ENCODE measurements around the gene SUMF1.

Gene SUMF1

GRCh38 chr3:4338751-4339150 lies 128.3 kb downstream of the SUMF1 start:
- no peak overlapping the region for H3K9ac ChIP-seq (ENCODE audit: low read length)
- H3K79me2 ChIP-seq (ENCODE audit: insufficient read depth, low read length) = no peaks in the 10 kb centered on the region
- no peaks in the 10 kb centered on the region for H3K4me1 ChIP-seq (ENCODE audit: insufficient read depth, low read length, severe bottlenecking)
- no peaks in the 10 kb centered on the region for H3F3A ChIP-seq (ENCODE audit: insufficient read depth, low read length)
- no peaks in the 10 kb centered on the region for H3K36me3 ChIP-seq (ENCODE audit: insufficient read depth, low read length)
- no peak overlapping the region for H3K4me3 ChIP-seq (ENCODE audit: low read depth, low read length, poor library complexity, severe bottlenecking)
- no peak for TF ChIP-seq CTCF (IDR thresholded peaks at IDR 0.05; ENCODE audit: low read length)
- TF ChIP-seq EZH2 (IDR thresholded peaks at IDR 0.05; ENCODE audit: borderline replicate concordance, low read length) = no peak
- no peaks in the 10 kb centered on the region for H4K20me1 ChIP-seq (ENCODE audit: insufficient read depth, low read length)
- H3K9me3 ChIP-seq (ENCODE audit: low read length) = no peaks in the 10 kb centered on the region
- no peak overlapping the region for H3K27ac ChIP-seq (ENCODE audit: low read depth, low read length, poor library complexity, severe bottlenecking)
- no peaks in the 10 kb centered on the region for H3K27me3 ChIP-seq (ENCODE audit: insufficient read depth, low read length)
- no peak overlapping the region for H2AFZ ChIP-seq (ENCODE audit: low read length)
- no peak overlapping the region for H3K4me2 ChIP-seq (ENCODE audit: low read length)
- H3K9me2 ChIP-seq (ENCODE audit: low read depth, low read length) = no peaks in the 10 kb centered on the region

DNA sequence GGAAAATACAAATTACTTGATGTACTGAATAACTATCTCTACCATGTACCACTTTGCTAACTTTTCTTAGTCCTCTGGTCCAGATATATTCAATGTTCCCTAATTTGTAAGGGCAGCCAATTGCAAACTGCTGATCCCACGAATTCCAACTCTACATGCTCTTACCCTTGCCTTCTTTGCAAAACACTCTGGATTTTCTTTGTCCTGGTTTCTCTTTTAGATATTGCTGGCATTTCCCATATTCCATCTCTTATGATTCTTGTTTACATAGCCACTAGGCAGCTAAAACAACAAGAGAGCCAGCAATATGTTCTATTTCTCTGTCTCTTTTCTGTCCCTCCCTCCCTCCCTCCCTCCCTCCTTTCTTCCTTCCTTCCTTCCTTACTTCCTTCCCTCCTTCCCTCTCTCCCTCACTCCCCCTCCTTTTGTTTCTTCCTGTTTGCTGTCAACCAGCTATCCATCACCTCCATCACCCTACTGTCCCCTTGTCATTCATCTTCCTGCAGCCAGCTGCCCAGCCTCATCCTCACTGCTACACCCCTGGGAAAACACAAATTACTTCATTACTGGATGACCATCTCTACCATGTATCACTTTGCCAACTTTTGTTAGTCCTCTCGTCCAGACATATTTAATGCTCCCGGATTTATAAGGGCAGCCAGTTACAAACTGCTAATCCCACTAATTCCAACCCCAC lies 130.1 kb downstream of the SUMF1 start:
- H3K9me2 ChIP-seq (ENCODE audit: low read depth, low read length) = no peaks in the 10 kb centered on the region
- no peak overlapping the region for H3K4me3 ChIP-seq (ENCODE audit: low read depth, low read length, poor library complexity, severe bottlenecking)
- H3K4me1 ChIP-seq (ENCODE audit: insufficient read depth, low read length, severe bottlenecking) = no peaks in the 10 kb centered on the region
- no peaks in the 10 kb centered on the region for H3K79me2 ChIP-seq (ENCODE audit: insufficient read depth, low read length)
- TF ChIP-seq EZH2 (IDR thresholded peaks at IDR 0.05; ENCODE audit: borderline replicate concordance, low read length) = no peak
- no peak for TF ChIP-seq CTCF (IDR thresholded peaks at IDR 0.05; ENCODE audit: low read length)
- no peaks in the 10 kb centered on the region for H3K27me3 ChIP-seq (ENCODE audit: insufficient read depth, low read length)
- H3K9ac ChIP-seq (ENCODE audit: low read length) = no peak overlapping the region
- no peak overlapping the region for H3K27ac ChIP-seq (ENCODE audit: low read depth, low read length, poor library complexity, severe bottlenecking)
- H3K4me2 ChIP-seq (ENCODE audit: low read length) = no peak overlapping the region
- H4K20me1 ChIP-seq (ENCODE audit: insufficient read depth, low read length) = no peaks in the 10 kb centered on the region
- H3K36me3 ChIP-seq (ENCODE audit: insufficient read depth, low read length) = no peaks in the 10 kb centered on the region
- H3K9me3 ChIP-seq (ENCODE audit: low read length) = no peaks in the 10 kb centered on the region
- H2AFZ ChIP-seq (ENCODE audit: low read length) = no peak overlapping the region
- H3F3A ChIP-seq (ENCODE audit: insufficient read depth, low read length) = no peaks in the 10 kb centered on the region

- Histone ChIP-seq H3F3A (ENCODE audit: insufficient read depth, low read length) (no peaks in the 10 kb centered on the region), H3K9me2 (ENCODE audit: low read depth, low read length) (no peaks in the 10 kb centered on the region), H3K4me1 (ENCODE audit: insufficient read depth, low read length, severe bottlenecking) (no peaks in the 10 kb centered on the region), H2AFZ (ENCODE audit: low read length) (no peak overlapping the region), H3K36me3 (ENCODE audit: insufficient read depth, low read length) (no peaks in the 10 kb centered on the region), H3K9ac (ENCODE audit: low read length) (no peak overlapping the region), H3K79me2 (ENCODE audit: insufficient read depth, low read length) (no peaks in the 10 kb centered on the region), H3K4me2 (ENCODE audit: low read length) (no peak overlapping the region), H3K4me3 (ENCODE audit: low read depth, low read length, poor library complexity, severe bottlenecking) (no peak overlapping the region), H3K27me3 (ENCODE audit: insufficient read depth, low read length) (no peaks in the 10 kb centered on the region), H3K27ac (ENCODE audit: low read depth, low read length, poor library complexity, severe bottlenecking) (no peak overlapping the region), H3K9me3 (ENCODE audit: low read length) (no peaks in the 10 kb centered on the region), H4K20me1 (ENCODE audit: insufficient read depth, low read length) (no peaks in the 10 kb centered on the region)
- no peak for TF ChIP-seq CTCF (IDR thresholded peaks at IDR 0.05; ENCODE audit: low read length)
- TF ChIP-seq EZH2 (IDR thresholded peaks at IDR 0.05; ENCODE audit: borderline replicate concordance, low read length) = no peak
Measured at GRCh38 chr3:4335840-4336562, 131.1 kb downstream of the SUMF1 start.

All from OCI-LY1 (cell line).